GM13976 (cell line): Measurements from ENCODE around the gene MED10.
"Not testable (repeated sequence)": the region's sequence is repeated elsewhere in the genome, so short reads cannot be mapped to it uniquely, and the experiment has no call there.

Source experiments
- DNase-seq: peaks from one replicate; pipeline ENCODE4 v3.0.0; 2012; ENCODE audit warnings: low spot score
- CTCF ChIP-seq: IDR thresholded peaks from 2 replicates; pipeline ENCODE4 v1.5.1; 2012; ENCODE audit warnings: borderline replicate concordance, mild to moderate bottlenecking; ENCODE audit not compliant: insufficient read depth; ENCODE audit errors: extremely low read depth, missing control alignments, control extremely low read depth
- in situ Hi-C: fragments of 300-500 bp; cut with MboI; formaldehyde crosslinking; loops from one replicate; pipeline ENCODE4 v1.12.0; 2022; ENCODE audit warnings: low sequenced_read_pairs, mixed read lengths, inconsistent platforms; ENCODE audit not compliant: unreplicated experiment

The MED10 gene

GRCh38 chr5:6371079-6371810 lies 7.1 kb downstream of the MED10 start:
- no peak for TF ChIP-seq CTCF
- no peak for DNase-seq
- in situ Hi-C loops, result no loop called here

GRCh38 chr5:6370580-6370979 lies 7.8 kb downstream of the MED10 start:
- TF ChIP-seq CTCF, result no peak
- DNase-seq, result no peak
- in situ Hi-C loops, result no loop called here

GRCh38 chr5:6365977-6366590 lies 12.3 kb downstream of the MED10 start:
- in situ Hi-C loops, result no loop called here
- no peak for DNase-seq
- TF ChIP-seq CTCF, result no peak

GRCh38 chr5:6365142-6365976 lies 13.0 kb downstream of the MED10 start:
- DNase-seq, result no peak
- in situ Hi-C loops, result no loop called here
- TF ChIP-seq CTCF, result no peak

GRCh38 chr5:6363454-6364011 lies 14.8 kb downstream of the MED10 start:
- in situ Hi-C loops, DNase-seq: not testable (repeated sequence)

GRCh38 chr5:6362846-6363245 lies 15.5 kb downstream of the MED10 start:
- in situ Hi-C loops, result no loop called here
- DNase-seq, result no peak
- TF ChIP-seq CTCF, result no peak

- DNase-seq, result no peak
- no peak for TF ChIP-seq CTCF
- in situ Hi-C loops, result no loop called here
Observed at GRCh38 chr5:6361101-6361500, 17.2 kb downstream of the MED10 start.
